Right cardiac atrium (tissue), 5 donors: ENCODE data around the gene GALNT6. TPM values are rescaled to one million over a fixed set of nuclear protein-coding genes. Genes with fewer than 3 reads are reported as not detected.

ENCODE experiments used
- ATAC-seq, 2 donors: fragments of 200-7000 bp; cut with Tn5 transposase; one replicate each; pipeline versions ENCODE4 v1.8.0 to v1.9.1; 2020; ENCODE audit warnings: moderate library complexity in 2 of 2, mild to moderate bottlenecking in 1 of 2
- DNase-seq, 3 donors: peaks; one replicate each; pipeline ENCODE4 v3.0.0-alpha.2; 2020
- H3K27ac ChIP-seq: one replicate; pipeline ENCODE4 v1.5.1; 2013; ENCODE audit warnings: mild to moderate bottlenecking, low read length, control low read depth, moderate library complexity
- H3K27me3 ChIP-seq: one replicate; pipeline ENCODE4 v1.6.1; 2013; ENCODE audit not compliant: control insufficient read depth, insufficient read depth
- H3K4me1 ChIP-seq: one replicate; pipeline ENCODE4 v1.6.1; 2013; ENCODE audit warnings: low read length; ENCODE audit not compliant: control insufficient read depth, insufficient read depth
- H3K4me3 ChIP-seq: one replicate; pipeline ENCODE4 v1.5.1; 2013; ENCODE audit warnings: low read length, control low read depth
- H3K9me3 ChIP-seq: one replicate; pipeline ENCODE4 v1.6.1; 2013; ENCODE audit warnings: low read length; ENCODE audit not compliant: control insufficient read depth
- WGBS: extraction: QIAGEN DNeasy Blood & Tissue Kit; methylation state at CpG from one replicate; pipeline ENCODE4 v1.1.7; 2013; 5-methylcytosine and 5-hydroxymethylcytosine counted together
- intact Hi-C, 4 donors: fragments of 100-400 bp; cut with DNase I; formaldehyde crosslinking; loops; one replicate each; pipeline versions ENCODE4 v1.11.0 to v1.14.0; 2022 to 2023
- polyA plus RNA-seq: library from polyadenylated mRNA; stranded (reverse); fragments of 200-250 nt; gene quantifications from one replicate; pipeline ENCODE4 v1.2.3, GENCODE V29; 2013
- total RNA-seq, 4 donors: library from RNA; stranded (reverse); fragmentation: NEBNext Ultra II Directional; extraction: Animal tissue kit (Norgen Biotek cat#: 25700); gene quantifications; one replicate each; pipeline ENCODE4 v1.2.1, GENCODE V29; 2021
- donor health status: healthy with polysubstance abuse.
- donor health status: DM: no; HTN: yes; CAD: no.
- donor health status: DM: no; HTN: no; CAD: no.
- donor health status: DM: no; HTN: yes; CAD: no; lungs with severe emphysema.
- donor health status: DM: yes; HTN: yes; CAD: no.

GALNT6 gene
- total and polyA plus RNA-seq, 5 donors: 0.25 to 2.2 (median 1.3) TPM

DNA sequence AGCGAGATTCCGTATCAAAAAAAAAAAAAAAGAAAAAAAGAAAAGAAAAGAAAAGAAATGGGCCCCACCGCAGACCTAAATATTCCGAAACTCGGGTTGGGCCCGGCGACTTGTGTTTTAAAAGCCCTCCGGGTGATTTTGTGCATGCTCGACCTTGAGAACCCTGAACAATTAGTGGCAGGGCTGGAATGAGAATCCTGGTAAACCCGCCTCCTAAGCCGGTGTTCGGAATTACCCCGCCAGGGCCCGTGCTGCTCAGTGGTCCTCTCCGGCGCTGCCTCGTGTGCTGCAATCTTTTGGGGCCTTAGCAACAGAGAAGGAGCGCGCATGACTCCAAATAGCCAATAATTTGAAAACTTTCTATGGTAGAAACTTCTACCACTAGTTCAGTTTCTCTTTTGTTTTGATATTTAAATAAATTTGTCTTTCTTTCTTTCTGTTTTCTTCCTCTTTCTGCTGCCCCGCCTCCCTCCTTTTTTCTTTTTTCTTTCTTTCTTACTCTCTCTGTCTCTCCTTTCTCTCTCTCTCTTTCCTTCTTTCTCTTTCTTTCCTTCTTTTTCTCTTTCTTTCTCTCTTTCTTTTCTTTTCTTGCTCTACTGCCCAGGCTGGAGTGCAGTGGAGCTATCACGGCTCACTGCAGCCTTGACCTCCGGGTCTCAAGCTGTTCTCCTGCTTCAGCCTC is 1.5 kb upstream of the GALNT6 start:
- Histone ChIP-seq H3K9me3 (no peaks in the 10 kb centered on the region), H3K27ac (no peak overlapping the region), H3K4me1 (peaks cover 2% of the 10 kb centered on the region), H3K27me3 (no peaks in the 10 kb centered on the region), H3K4me3 (peak overlapping the region; percentile 33)
- 48% methylated on average over 22 of the region's 22 CpGs for WGBS
- DNase-seq (peak in 1 of 3 donors; percentile 69), ATAC-seq (peak in 1 of 2 donors; percentile 29)
- intact Hi-C loops: no loop called here

DNA sequence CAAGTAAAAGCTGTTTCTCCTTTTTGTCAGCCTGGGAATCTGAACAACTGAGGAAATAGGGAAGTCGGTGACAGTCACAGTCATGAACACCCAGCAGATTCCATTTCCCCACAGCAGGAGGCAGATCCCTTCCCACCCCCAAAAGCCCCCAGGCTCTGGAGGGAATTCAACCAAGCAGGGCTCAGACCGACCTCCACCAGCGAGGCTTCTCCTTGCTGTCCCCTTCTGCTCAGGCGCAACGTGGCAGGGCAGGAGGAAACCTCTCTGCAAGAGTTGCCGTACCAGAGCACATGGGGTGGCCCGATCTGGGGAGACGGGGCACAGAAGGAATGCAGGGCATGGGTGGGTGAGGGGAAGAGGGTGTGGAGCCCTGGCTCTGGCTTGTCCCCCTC is 319 bp downstream of the GALNT6 start:
- intact Hi-C loops: no loop called here
- Histone ChIP-seq H3K4me3 (peak overlapping the region; percentile 74), H3K27me3 (no peaks in the 10 kb centered on the region), H3K27ac (no peak overlapping the region), H3K4me1 (peaks cover 2% of the 10 kb centered on the region), H3K9me3 (no peaks in the 10 kb centered on the region)
- DNase-seq (no peak), ATAC-seq (peak; percentile 27 to 33)
- WGBS: 20% methylated on average over 8 of the region's 8 CpGs

DNA sequence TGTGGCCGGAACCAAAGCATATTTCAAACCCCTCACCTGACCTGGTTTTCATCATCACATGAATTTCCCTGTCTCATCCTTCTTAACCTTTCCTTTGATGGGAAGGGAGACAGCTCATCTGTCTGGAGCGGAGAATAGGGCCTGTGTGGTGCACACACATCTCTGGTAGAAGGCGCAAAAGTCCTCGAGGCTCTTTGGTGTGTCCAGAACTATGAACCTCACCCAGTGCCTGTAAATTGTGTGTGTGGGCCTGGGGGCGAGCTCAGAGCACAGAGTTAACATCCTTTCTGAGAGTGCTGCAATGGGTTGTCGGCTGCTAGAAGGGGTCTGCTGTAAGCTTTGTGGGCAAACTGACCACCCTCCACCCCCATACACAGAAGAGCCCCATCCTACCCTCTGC is 749 bp downstream of the GALNT6 start:
- Histone ChIP-seq H3K27ac (no peak overlapping the region), H3K4me3 (no peak overlapping the region), H3K4me1 (peaks cover 2% of the 10 kb centered on the region), H3K27me3 (no peaks in the 10 kb centered on the region), H3K9me3 (no peaks in the 10 kb centered on the region)
- intact Hi-C loops: no loop called here
- DNase-seq: no peak
- no peak for ATAC-seq
- WGBS: 86% methylated on average over 6 of the region's 6 CpGs

DNA sequence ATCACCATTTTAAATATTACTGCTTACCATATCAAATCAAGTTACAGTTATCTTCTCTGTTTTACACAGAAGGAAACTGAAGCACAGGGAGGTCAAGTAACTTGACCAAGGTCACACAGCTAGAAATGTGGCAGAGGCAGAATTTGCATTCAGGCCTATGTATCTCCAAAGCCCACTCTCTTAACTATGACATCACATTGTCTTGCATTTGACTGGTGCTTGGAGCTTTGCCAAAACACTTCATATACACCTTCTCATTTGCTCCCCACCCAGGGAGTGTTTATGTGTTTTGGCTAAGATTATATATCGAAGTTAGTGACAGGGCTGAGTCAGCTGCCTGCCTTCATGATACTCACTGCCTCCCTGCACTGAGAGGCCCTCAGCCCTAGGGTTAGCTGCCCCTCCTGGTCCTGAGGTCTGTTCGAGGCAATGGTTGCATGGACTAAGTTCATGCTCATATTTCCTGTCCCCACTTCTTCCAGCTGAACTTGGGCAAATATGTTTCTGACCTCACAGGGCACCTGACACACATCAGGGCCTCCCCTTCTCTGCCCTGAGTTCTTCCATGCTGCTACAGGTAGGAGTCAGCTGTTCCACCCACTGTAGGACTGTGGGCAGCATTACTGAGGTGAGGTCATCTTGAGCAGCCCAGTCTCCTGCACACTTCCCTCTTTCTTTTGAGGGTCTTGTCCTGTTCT is 1.8 kb downstream of the GALNT6 start:
- Histone ChIP-seq H3K4me1 (peaks cover 2% of the 10 kb centered on the region), H3K27me3 (no peaks in the 10 kb centered on the region), H3K27ac (no peak overlapping the region), H3K9me3 (no peaks in the 10 kb centered on the region), H3K4me3 (no peak overlapping the region)
- no peak for ATAC-seq
- WGBS: 82% methylated on average over 2 of the region's 2 CpGs
- no peak for DNase-seq
- intact Hi-C loops: no loop called here

DNA sequence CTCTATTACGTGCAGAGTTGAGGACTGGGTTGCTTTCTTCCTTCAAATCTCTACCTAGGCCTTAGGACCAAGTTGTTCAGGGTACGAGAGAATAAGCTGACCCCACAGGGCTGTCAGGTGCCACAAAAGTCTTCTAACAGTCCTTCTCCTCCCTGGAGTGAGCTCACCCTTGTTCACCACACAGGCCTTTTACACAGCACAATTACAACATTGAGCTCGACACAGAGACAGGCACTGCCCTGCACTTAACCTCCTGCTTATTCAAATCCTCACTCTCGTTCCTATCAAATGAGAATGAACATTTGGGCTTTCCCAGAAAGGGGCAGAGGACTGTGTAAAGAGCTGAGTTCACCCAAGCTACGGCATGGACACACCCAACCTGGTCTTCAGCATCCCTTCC is 2.4 kb downstream of the GALNT6 start:
- Histone ChIP-seq H3K27ac (no peak overlapping the region), H3K4me3 (no peak overlapping the region), H3K4me1 (peaks cover 2% of the 10 kb centered on the region), H3K27me3 (no peaks in the 10 kb centered on the region), H3K9me3 (no peaks in the 10 kb centered on the region)
- DNase-seq (no peak), ATAC-seq (no peak)
- intact Hi-C loops: no loop called here
- 92% methylated on average over 5 of the region's 5 CpGs for WGBS

DNA sequence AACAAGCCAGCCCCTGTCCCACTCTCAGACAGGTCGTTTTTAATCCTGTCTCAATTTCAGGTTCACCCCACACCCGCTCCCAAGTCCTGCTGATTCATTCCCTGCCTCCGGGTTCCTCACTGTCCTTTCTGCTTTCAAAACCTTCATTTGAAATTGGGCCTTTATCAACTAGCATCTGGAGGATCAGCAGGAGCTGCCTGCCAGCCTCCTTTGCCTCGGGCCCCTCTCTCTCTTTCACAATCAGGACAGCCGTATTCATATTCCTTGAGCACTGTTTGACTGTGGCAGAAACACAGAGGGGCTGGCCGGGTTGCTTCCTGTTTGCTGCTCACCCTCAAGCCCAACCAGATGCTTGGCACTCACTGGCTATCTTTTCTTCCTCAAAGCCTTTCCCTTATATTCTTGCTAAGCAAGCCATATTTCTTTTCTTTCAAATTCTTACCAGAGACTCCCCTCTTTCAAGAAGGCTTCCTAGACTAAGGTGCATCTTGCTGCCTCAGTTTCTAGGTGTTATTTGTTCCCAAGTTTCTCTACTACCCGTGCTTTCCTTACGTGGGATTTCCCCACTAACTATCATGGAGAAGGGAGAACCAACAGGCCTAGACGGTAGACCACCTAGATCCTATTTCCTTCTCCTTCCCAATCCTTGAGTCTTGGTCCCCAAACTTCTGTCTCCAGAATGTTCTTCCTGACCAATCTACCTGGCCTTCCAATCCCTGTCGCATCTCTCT is 3.0 kb downstream of the GALNT6 start:
- 58% methylated on average over 10 of the region's 10 CpGs for WGBS
- DNase-seq (peak in 2 of 3 donors; percentile 62 to 63), ATAC-seq (no peak)
- Histone ChIP-seq H3K9me3 (no peaks in the 10 kb centered on the region), H3K27me3 (no peaks in the 10 kb centered on the region), H3K4me3 (no peak overlapping the region), H3K27ac (no peak overlapping the region), H3K4me1 (peaks cover 2% of the 10 kb centered on the region)
- intact Hi-C loops: no loop called here

DNA sequence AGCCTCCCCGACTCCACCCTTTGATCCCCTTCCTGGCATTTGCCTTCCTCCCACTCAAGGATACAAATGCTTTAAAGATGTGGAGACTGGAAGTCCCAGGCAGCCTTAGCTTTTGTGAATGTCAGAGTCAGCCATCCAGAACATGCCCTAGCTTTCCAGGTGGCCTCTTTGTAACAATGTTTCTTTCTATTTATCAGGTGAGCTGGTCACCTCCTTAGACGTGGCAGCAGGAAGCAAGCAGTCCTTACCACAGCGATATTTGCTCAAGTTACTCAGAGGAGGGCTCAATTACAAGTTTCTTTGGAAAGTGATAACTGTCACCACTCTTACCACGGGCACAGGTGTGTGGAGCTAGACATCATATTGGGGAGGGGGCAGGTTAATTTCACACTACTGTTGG is 4.9 kb downstream of the GALNT6 start:
- intact Hi-C loops: no loop called here
- Histone ChIP-seq H3K9me3 (no peaks in the 10 kb centered on the region), H3K27me3 (no peaks in the 10 kb centered on the region), H3K4me1 (peaks cover 2% of the 10 kb centered on the region), H3K27ac (no peak overlapping the region), H3K4me3 (no peak overlapping the region)
- ATAC-seq: no peak
- DNase-seq: no peak
- 71% methylated on average over 4 of the region's 4 CpGs for WGBS

DNA sequence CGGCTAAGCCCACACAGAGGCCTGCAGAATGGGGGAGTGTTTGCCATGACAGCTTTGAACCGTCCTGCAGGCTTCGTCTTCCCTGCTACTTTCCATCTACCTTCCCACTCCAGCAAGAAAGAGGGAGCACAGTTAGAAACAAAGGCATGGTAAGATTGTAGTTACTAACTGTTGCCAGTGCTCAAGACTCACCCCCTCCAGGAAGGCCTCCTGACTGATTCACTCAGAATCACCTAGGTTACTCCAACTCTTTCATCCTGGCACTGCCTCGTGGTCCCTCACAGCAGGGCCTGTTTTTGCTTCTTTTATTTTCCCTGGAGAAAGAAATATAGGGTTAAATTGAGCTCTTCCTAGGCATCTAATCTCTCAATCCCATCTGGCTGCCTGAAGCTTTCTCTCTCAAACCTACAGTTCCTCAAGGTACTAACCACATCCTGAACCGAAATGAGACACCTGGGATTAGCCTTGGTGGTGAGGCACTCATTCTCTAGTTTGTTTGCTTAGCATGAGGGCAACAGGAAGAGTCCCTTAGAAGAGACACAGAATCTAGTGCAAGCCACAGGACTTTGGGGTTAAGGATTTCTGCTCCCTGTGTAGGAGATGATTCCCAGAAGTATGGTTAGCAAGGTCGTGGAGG is 7.8 kb downstream of the GALNT6 start:
- DNase-seq (no peak), ATAC-seq (no peak)
- Histone ChIP-seq H3K27me3 (no peaks in the 10 kb centered on the region), H3K4me1 (no peaks in the 10 kb centered on the region), H3K27ac (no peak overlapping the region), H3K4me3 (no peak overlapping the region), H3K9me3 (no peaks in the 10 kb centered on the region)
- intact Hi-C loops: no loop called here
- WGBS: 68% methylated on average over 6 of the region's 6 CpGs

DNA sequence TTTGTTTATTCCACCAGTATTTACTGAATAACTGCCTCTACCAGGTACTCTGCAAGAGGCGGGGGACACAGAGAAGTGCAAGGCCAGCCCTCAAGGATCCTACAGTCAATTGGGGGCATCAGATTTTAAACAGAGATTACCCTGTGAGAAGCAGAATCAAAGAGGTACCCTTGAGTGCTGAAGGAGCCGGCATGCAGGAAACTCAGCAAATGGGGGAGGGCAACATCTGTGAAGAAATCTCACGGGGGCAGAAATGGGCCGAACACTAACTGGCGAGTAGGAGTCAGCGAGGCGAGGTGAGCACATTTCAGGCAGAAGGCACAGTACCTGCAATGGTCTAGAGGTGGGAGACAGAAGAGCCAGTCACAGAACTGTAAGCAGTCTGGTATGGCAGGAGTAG is 9.0 kb downstream of the GALNT6 start:
- ATAC-seq (no peak), DNase-seq (no peak)
- H3K4me3 ChIP-seq: no peak overlapping the region
- intact Hi-C loops: no loop called here
- H3K9me3 ChIP-seq: no peaks in the 10 kb centered on the region
- WGBS: 87% methylated on average over 7 of the region's 7 CpGs
- no peak overlapping the region for H3K27ac ChIP-seq
- H3K4me1 ChIP-seq: no peaks in the 10 kb centered on the region
- H3K27me3 ChIP-seq: no peaks in the 10 kb centered on the region

DNA sequence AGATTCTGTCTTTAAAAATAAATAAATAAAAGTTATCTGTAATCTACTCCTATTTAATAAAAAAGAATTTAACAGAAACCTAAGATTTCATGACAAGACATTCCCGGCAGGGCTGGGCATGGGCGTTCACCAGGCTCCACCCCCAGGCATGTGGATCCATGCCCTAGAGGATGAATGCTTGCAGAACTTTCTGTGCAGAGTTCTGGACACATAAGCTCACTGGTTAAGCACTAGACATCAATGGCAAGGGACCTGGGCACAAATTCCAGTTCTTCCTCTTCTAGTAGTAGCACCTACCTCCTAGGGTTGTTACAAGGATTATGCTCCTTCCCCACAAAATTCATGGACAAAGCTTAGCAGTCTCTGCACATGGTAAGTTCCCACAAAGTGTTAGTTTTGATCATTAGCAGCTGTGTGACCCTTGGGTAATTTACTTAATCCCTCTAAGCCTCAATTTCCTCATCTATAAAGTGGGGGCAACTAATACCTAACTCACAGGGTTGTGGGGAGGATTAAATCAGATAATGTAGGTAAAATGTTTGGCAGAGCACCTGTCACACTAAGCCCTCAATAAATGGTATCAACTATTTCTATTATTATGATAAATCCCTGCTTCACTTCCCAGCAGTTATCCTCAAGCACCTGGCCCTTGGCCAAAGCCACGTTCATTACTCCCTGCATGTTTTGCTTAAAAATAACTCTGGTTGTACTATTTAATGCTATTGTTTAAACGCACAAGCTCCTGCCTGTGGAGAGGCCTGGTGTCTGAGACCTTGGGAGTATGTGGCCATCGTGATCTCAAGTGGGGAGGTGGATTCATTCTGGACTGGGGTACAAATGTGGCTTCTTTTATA is 9.8 kb downstream of the GALNT6 start:
- H3K27me3 ChIP-seq: no peaks in the 10 kb centered on the region
- H3K27ac ChIP-seq: no peak overlapping the region
- no peaks in the 10 kb centered on the region for H3K9me3 ChIP-seq
- no peak overlapping the region for H3K4me3 ChIP-seq
- DNase-seq (no peak), ATAC-seq (no peak)
- H3K4me1 ChIP-seq: no peaks in the 10 kb centered on the region
- 43% methylated on average over 5 of the region's 5 CpGs for WGBS
- intact Hi-C loops: no loop called here
